ENCODE results near the gene PPT2. TPM values are rescaled to one million over a fixed set of nuclear protein-coding genes. Genes with fewer than 3 reads are reported as not detected.
A peak's percentile ranks its signal among the peaks of the same experiment; 100 is the strongest.

PPT2 gene
- total and polyA plus RNA-seq, 2 of the 13 experiments (the other 11 are each of a cell fraction or from before 2014, with no cell fraction given) = 39.2 to 61.8 TPM

- no peak for TF ChIP-seq ZNF570 (CRISPR knock-in tag; IDR thresholded peaks at IDR 0.05; ENCODE audit: borderline replicate concordance)
- TF ChIP-seq KDM6A (CRISPR knock-in tag; IDR thresholded peaks at IDR 0.05; ENCODE audit: low read depth) = 0 out of 2 replicates have a peak, but pooled peaks have one; percentile 9
- peak; percentile 16; the same call in 1 of the 2 replicates for TF ChIP-seq NCOA2 (CRISPR knock-in tag; IDR thresholded peaks at IDR 0.05)
- TF ChIP-seq ZNF75D (CRISPR knock-in tag; IDR thresholded peaks at IDR 0.05; ENCODE audit: borderline replicate concordance) = no peak
- TF ChIP-seq ZNF577 (CRISPR knock-in tag; IDR thresholded peaks at IDR 0.05; ENCODE audit: borderline replicate concordance, low read depth) = no peak
- peak; percentile 73; the same call in 1 of the 2 replicates for TF ChIP-seq MIER3 (CRISPR knock-in tag; IDR thresholded peaks at IDR 0.05; ENCODE audit: borderline replicate concordance)
- peak; percentile 94 for TF ChIP-seq ZNF746 (CRISPR knock-in tag; IDR thresholded peaks at IDR 0.05)
- TF ChIP-seq MAX (IDR thresholded peaks at IDR 0.05) = no peak; the same call in none of the 2 replicates
- peak; percentile 34; the same call in 1 of the 2 replicates for TF ChIP-seq ZBED4 (CRISPR knock-in tag; IDR thresholded peaks at IDR 0.05; ENCODE audit: borderline replicate concordance)
- no peak for TF ChIP-seq ZC3H13 (CRISPR knock-in tag; IDR thresholded peaks at IDR 0.05)
- TF ChIP-seq IKZF5 (CRISPR knock-in tag; IDR thresholded peaks at IDR 0.05) = 0 out of 2 replicates have a peak, but pooled peaks have one; percentile 36
- TF ChIP-seq HNRNPK (IDR thresholded peaks at IDR 0.05; ENCODE audit: low read depth, low read length, poor library complexity, severe bottlenecking) = peak; percentile 87
- TF ChIP-seq EEA1 (CRISPR knock-in tag; IDR thresholded peaks at IDR 0.05; ENCODE audit: borderline replicate concordance) = peak; percentile 25; the same call in 1 of the 2 replicates
- TF ChIP-seq XBP1 (CRISPR knock-in tag; IDR thresholded peaks at IDR 0.05) = no peak; the same call in 1 of the 2 replicates
- peak; percentile 81 for TF ChIP-seq PCBP2 (optimal IDR thresholded peaks at IDR 0.05; ENCODE audit: low read depth, low read length, poor library complexity, severe bottlenecking)
- peak in 1 of 2 experiments; percentile 45; a peak in 1 of 4 replicates for TF ChIP-seq POLR2A (IDR thresholded peaks at IDR 0.05; ENCODE audit: insufficient read depth in 1 of 2, low read depth in 2 of 2, low read length in 2 of 2)
- no peak for TF ChIP-seq TBL1XR1 (IDR thresholded peaks at IDR 0.05; ENCODE audit: borderline replicate concordance, low read length, partially characterized antibody)
- peak; percentile 69 for TF ChIP-seq TBX2 (CRISPR knock-in tag; IDR thresholded peaks at IDR 0.05; ENCODE audit: borderline replicate concordance)
- TF ChIP-seq SMYD3 (CRISPR knock-in tag; IDR thresholded peaks at IDR 0.05) = 0 out of 2 replicates have a peak, but pooled peaks have one; percentile 36
- TF ChIP-seq PCBP1 (IDR thresholded peaks at IDR 0.05; ENCODE audit: borderline replicate concordance, low read depth, low read length) = peak; percentile 87; the same call in 1 of the 2 replicates
- TF ChIP-seq ZNF792 (CRISPR knock-in tag; IDR thresholded peaks at IDR 0.05) = peak; percentile 60
- no peak for TF ChIP-seq MTF1 (CRISPR knock-in tag; IDR thresholded peaks at IDR 0.05)
- TF ChIP-seq EED (CRISPR knock-in tag; IDR thresholded peaks at IDR 0.05) = 0 out of 2 replicates have a peak, but pooled peaks have one; percentile 31
Measured at GRCh38 chr6:32190054-32190851, 36.3 kb downstream of the PPT2 start, which contains the start of gene PBX2 (continued).
